ENCODE data around the gene PAK1. TPM values are rescaled to one million over a fixed set of nuclear protein-coding genes. Genes with fewer than 3 reads are reported as not detected.
"Not testable (repeated sequence)": the region's sequence is repeated elsewhere in the genome, so short reads cannot be mapped to it uniquely, and the experiment has no call there.

The PAK1 gene
- 79.5 TPM for polyA plus RNA-seq (2012; ENCODE audit: insufficient read depth, insufficient read length)

DNA sequence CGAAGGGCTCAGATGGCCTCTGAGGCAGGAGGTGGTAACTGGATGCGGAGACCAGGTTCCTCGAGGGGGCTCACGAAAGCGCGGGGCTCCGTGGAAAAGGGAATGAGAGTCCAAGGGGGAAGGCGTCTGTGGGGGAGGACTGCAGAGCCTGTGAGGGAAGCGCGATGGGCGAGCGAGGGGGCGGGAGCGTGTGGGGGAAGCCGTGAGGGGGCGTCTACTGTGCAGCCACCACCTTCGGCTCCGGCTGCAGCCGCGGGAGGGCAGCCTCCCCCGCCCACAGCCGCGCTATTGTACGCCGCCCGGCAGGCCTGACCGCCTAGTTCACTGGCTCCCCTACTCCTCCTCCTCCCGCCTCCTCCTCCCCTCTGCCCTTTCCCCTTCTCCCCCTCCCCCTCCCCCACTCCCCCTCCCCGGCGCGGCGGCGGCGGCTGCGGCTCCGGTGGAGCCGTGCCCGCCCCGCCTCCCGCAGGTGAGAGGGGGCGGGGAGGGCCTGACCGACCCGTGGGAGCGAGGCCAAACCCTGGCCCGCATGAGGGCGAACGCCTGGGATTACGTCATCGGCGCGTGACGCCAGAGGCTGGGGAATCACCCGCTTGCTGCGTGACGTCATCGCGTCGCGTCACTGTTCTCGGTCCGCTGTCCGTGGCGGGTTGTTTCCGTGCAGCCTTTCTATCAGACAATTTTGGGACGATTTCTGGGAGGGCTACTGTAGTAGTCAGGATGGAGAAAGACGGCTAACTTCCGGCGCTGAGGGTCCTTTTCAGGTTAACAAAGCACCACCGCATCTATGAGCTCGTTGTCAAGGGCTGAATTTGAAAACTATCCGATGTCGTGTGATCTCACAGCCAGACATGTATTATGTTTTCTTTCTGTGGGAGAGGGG is at the start of gene PAK1:
PAK1 (minus strand) TSS at position 294 of the 883 bp plus-strand sequence. CDS start 81,574 bp downstream, outside the sequence.
- DNase-seq (ENCODE audit: low read depth, low spot score), result peak; percentile 70
- H3K4me3 ChIP-seq (ENCODE audit: low read length), result peak within 1 kb of the TSS; percentile 63

GRCh38 chr11:77522215-77522614 is 48.3 kb upstream of the PAK1 start:
- no peak overlapping the region for H3K4me3 ChIP-seq (ENCODE audit: low read length)
- DNase-seq (ENCODE audit: low read depth, low spot score), result no peak

- H3K4me3 ChIP-seq (ENCODE audit: low read length), result no peak overlapping the region
- DNase-seq (ENCODE audit: low read depth, low spot score), result no peak
These were observed 46.0 kb upstream of the PAK1 start for GRCh38 chr11:77519847-77520246.

GRCh38 chr11:77518471-77518870 is 44.6 kb upstream of the PAK1 start:
- no peak for DNase-seq (ENCODE audit: low read depth, low spot score)
- no peak overlapping the region for H3K4me3 ChIP-seq (ENCODE audit: low read length)

DNA sequence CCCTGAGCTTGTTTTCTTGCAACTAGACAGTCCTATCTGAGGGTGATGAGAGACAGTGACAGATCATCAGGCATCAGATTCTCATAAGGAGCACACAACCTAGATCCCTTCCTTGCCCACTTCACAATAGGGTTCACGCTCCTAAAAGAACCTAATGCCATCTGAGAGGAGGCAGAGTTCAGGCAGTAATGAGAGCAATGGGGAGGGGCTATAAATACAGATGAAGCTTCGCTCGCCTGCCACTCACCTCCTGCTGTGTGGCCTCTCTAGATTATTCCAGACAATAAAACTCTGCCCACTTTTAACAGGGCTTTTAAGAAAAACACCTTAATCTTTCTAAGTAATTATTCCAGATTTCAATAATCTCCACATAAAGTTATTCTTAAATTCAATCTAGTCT is 43.9 kb upstream of the PAK1 start:
- H3K4me3 ChIP-seq (ENCODE audit: low read length), result no peak overlapping the region
- no peak for DNase-seq (ENCODE audit: low read depth, low spot score)

GRCh38 chr11:77517226-77517625 is 43.3 kb upstream of the PAK1 start:
- no peak for DNase-seq (ENCODE audit: low read depth, low spot score)
- H3K4me3 ChIP-seq (ENCODE audit: low read length), result no peak overlapping the region

DNA sequence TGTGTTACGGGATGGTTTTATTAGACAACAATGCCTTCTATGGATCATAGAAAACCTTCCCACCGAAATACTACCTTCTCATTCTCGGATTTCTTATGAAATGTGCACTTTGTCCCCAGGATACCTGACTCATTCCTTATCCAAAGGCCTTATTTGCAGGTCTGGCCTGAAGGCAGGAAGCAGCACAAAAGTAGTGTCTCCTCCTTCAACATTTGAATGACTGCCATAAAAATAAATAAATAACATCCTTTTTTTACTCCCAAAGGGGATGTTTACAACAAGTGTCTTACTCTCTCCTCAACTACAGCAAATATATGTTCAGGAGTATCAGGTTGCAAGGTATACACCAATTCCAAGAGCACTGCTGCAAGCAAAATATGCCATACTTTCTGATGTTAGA is 41.6 kb upstream of the PAK1 start:
- H3K4me3 ChIP-seq (ENCODE audit: low read length), result no peak overlapping the region
- DNase-seq (ENCODE audit: low read depth, low spot score), result no peak

- no peak overlapping the region for H3K4me3 ChIP-seq (ENCODE audit: low read length)
- DNase-seq (ENCODE audit: low read depth, low spot score), result no peak
These were observed 41.2 kb upstream of the PAK1 start for GRCh38 chr11:77515063-77515462.

DNA sequence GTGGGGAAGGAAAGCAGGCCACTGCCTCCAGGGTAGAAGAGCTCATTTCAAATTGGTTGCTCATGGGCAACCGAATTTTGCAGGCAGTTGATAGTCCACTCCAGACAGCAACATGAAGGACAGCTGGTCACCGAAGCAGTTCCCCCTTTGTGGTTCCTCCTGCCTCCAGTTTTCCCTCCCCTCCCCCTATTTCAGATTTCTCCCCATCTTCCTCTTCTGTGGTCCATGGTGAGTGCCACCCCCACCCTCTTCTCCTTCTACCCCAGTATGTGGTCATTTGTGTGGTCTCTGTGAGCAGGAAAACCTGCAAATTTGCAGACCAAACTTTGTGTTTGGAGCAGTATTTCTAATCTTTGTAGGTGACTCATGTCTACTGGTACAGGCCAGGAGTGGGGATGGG is 38.2 kb upstream of the PAK1 start:
- DNase-seq (ENCODE audit: low read depth, low spot score), result no peak
- no peak overlapping the region for H3K4me3 ChIP-seq (ENCODE audit: low read length)

- DNase-seq (ENCODE audit: low read depth, low spot score), result no peak
- H3K4me3 ChIP-seq (ENCODE audit: low read length), result no peak overlapping the region
These were observed 37.0 kb upstream of the PAK1 start for GRCh38 chr11:77510851-77511250.

GRCh38 chr11:77510095-77510494 is 36.2 kb upstream of the PAK1 start:
- H3K4me3 ChIP-seq (ENCODE audit: low read length), result no peak overlapping the region
- DNase-seq (ENCODE audit: low read depth, low spot score), result no peak

DNA sequence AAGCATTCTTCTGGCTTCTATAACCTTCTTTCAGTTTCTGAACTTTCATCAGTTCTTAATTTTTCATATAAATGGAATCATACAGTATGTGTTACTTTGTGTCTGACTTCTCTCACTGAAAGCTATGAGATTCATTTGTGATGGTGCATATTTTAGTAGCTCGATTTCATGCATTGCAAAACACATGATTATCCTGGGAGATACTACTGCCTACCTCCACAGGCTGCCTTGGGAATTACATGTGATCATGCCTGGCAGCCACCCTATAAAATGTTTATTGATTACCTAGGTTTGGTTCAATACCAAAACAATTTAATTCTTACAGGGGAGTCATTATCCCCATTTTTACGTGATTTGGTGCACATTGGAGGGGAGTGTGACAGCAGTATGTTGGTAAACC is 34.1 kb upstream of the PAK1 start:
- no peak for DNase-seq (ENCODE audit: low read depth, low spot score)
- no peak overlapping the region for H3K4me3 ChIP-seq (ENCODE audit: low read length)

- DNase-seq (ENCODE audit: low read depth, low spot score), result peak; percentile 28
- H3K4me3 ChIP-seq (ENCODE audit: low read length), result no peak overlapping the region
These were observed 33.0 kb upstream of the PAK1 start for GRCh38 chr11:77506857-77507256.

DNA sequence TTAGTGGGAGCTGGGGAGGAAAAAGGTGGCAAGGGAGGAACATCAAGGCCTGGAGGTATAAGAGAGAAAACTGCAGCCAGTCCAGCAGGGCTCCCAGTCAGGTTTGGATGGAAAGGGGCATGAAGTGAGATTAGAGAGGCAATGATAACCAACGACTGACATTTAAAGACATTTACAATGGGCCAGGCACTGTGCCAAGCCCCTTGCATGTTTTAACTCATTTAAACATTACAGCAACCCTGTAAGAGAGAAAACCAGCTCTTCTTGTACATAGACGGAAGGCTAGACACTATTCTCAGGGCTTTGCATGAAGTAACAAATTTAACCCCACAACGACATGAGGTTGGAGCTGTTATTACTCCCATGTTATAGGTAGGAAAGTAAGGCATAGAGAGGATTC is 32.1 kb upstream of the PAK1 start:
- no peak for DNase-seq (ENCODE audit: low read depth, low spot score)
- H3K4me3 ChIP-seq (ENCODE audit: low read length), result no peak overlapping the region

DNA sequence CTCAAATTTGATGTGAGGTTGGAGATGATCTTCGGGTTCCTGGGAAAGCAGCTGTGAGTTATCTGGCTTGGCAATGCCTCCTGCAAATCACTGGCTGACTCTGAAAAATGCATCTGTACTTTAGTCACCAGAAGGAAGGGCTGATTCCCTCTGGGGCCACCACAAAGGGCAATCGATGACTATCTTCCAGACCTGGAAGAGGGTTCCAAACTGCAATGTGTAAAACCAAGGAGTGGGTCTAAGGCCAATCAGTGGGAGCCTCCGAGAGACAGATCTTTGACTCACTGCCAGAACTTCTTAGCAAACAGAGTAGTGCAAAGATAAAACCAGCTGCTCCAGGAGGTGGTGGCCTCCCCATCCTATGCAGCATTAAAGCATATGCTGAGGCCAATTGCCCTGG is 29.1 kb upstream of the PAK1 start:
- H3K4me3 ChIP-seq (ENCODE audit: low read length), result no peak overlapping the region
- DNase-seq (ENCODE audit: low read depth, low spot score), result no peak

GRCh38 chr11:77502346-77502905 is 28.5 kb upstream of the PAK1 start:
- DNase-seq (ENCODE audit: low read depth, low spot score), result no peak
- H3K4me3 ChIP-seq (ENCODE audit: low read length), result no peak overlapping the region

- H3K4me3 ChIP-seq (ENCODE audit: low read length), result no peak overlapping the region
- DNase-seq (ENCODE audit: low read depth, low spot score), result no peak
These were observed 27.9 kb upstream of the PAK1 start for GRCh38 chr11:77501758-77502157.

DNA sequence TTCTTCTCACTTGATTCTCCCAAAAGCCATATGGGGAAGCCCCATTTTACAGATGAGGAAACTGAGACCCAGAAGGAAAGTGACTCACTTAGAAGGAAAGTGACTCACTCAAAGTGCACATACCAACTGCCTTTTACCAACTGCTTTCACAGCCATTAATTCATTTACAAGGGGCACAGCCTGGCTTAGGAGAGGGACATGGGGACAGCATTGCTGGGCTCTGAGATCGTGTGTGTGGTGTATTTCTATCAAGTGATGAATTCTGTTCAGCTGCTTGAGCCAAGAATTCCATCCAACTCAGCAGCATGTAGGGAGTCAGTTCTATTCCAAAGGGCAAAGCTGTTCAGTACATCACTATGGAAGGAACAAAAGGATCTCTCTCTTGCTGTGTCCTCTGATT is 23.5 kb upstream of the PAK1 start:
- no peak for DNase-seq (ENCODE audit: low read depth, low spot score)
- H3K4me3 ChIP-seq (ENCODE audit: low read length), result no peak overlapping the region

GRCh38 chr11:77495526-77495925 is 21.6 kb upstream of the PAK1 start:
- H3K4me3 ChIP-seq (ENCODE audit: low read length), result no peak overlapping the region
- no peak for DNase-seq (ENCODE audit: low read depth, low spot score)

DNA sequence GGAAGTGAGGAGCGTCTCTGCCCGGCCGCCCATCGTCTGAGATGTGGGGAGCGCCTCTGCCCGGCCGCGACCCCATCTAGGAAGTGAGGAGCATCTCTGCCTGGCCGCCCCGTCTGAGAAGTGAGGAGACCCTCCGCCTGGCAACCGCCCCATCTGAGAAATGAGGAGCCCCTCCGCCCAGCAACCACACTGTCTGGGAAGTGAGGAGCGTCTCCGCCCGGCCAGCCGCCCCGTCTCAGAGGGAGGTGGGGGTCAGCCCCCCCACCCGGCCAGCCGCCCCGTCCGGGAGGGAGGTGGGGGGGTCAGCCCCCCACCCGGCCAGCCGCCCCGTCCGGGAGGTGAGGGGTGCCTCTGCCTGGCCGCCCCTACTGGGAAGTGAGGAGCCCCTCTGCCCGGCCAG is 16.1 kb upstream of the PAK1 start:
- not testable (repeated sequence) for H3K4me3 ChIP-seq (ENCODE audit: low read length); DNase-seq (ENCODE audit: low read depth, low spot score)

GRCh38 chr11:77487790-77488189 is 13.9 kb upstream of the PAK1 start:
- DNase-seq (ENCODE audit: low read depth, low spot score), result no peak
- no peak overlapping the region for H3K4me3 ChIP-seq (ENCODE audit: low read length)

All from Jurkat, Clone E6-1 (cell line).